Stimulated activated CD4-positive, alpha-beta T cell treated with anti-CD3 and anti-CD28 coated beads, TNF-alpha, amount 100 ng/mL, for 48 hours (primary cell): ENCODE measurements around the gene NUBP2.

ENCODE experiments used
- DNase-seq, 3 donors: peaks; one replicate each; pipeline ENCODE4 v3.0.0-alpha.2; 2020; ENCODE audit warnings: low read depth in 3 of 3

NUBP2 gene

DNA sequence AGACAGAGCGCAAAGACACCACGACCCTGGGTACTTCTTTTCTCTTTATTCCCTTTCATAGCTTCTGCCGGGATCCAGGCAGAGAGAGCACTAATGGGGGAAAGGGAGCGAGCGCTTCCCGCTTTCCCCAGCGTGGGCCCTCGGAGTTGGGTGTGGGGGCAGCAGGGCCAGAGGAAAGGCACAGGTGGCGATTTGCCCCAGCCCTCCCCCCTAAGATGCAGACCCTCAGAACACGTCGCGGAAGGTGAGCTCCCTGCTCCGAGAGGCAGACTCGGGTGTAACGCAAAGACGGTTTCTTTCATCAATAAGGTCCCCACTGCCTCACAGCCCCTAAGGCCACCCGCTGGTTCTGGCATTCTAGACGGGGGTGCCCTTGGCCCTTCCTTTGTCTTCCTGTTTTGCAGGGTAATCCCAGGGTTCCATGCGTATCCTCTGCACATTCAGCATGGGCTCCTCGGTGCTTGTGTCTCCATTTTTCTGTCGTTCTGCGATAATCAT is 10.8 kb upstream of the NUBP2 start:
- no peak for DNase-seq

DNA sequence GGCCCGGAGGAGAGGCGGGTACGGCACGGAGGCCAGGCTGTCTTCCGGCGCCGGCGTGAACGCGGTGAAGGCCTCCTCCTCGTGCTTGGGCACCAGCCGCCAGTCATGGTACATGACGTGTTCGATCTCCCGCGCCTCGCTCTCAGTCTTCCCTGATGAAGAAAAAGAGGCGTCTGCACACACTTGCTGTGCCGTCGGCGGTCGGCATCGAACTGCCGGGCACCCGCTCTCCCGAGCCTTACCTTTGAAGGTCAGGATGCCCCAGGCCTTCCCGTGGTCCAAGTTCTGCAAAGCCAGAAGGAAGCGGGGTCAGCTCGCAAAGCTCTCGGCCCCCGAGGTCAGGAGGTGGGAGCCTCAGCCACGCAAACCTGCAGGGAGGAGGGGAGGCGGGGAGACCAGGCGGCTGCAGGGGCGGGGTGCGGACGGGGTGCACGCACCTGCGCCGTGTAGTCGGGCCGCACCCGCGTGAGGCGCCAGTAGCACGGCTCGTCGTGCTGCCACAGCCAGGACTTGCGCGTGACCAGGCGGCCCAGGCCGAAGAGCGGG is 10.3 kb upstream of the NUBP2 start, which contains the start of gene EME2:
Gene EME2, plus strand, starts transcription at position 449 of the 546 bp plus-strand sequence. CDS start 418 bp downstream, outside the sequence.
- DNase-seq: peak in 2 of 3 donors; percentile 45 to 51

DNA sequence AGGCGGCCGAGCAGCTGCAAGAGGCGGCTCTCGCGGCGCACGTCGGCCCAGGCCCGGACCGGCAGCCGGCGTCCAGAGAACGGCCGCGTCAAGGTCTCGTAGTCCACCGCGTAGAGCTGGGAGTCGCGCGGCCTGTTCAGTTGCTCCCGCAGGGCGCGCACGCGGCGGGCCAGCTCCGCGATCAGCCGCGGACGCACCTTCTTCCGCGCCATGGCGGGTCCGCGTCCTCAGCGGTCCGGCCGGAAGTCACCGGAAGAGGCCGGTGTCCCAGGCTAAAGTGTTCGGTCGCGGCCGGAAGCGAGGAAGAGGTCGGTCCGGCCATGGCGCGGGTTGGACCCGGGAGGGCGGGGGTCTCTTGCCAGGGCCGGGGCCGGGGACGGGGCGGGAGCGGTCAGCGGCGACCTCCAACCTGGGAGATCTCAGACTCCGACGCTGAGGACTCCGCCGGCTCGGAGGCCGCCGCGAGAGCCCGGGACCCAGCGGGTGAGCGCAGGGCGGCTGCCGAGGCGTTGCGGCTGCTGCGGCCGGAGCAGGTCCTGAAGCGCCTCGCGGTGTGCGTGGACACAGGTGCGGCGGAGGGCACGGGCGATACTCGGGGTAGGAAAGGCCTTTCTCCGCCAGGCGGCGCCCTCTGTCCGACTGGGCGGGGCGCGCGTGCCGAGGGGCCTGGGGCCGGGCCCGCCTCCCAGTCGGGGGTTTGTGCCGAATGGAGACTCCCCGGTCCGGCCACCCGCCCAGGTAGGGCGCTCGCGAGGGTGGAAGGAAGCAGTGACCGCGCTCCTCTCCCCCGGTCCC is 9.7 kb upstream of the NUBP2 start, which contains the start of gene MRPS34:
Gene MRPS34, minus strand, starts transcription at position 227 of the 795 bp plus-strand sequence. Its CDS starts 15 bp downstream, at position 212.
- DNase-seq: peak; percentile 72 to 75 (median 73)

DNA sequence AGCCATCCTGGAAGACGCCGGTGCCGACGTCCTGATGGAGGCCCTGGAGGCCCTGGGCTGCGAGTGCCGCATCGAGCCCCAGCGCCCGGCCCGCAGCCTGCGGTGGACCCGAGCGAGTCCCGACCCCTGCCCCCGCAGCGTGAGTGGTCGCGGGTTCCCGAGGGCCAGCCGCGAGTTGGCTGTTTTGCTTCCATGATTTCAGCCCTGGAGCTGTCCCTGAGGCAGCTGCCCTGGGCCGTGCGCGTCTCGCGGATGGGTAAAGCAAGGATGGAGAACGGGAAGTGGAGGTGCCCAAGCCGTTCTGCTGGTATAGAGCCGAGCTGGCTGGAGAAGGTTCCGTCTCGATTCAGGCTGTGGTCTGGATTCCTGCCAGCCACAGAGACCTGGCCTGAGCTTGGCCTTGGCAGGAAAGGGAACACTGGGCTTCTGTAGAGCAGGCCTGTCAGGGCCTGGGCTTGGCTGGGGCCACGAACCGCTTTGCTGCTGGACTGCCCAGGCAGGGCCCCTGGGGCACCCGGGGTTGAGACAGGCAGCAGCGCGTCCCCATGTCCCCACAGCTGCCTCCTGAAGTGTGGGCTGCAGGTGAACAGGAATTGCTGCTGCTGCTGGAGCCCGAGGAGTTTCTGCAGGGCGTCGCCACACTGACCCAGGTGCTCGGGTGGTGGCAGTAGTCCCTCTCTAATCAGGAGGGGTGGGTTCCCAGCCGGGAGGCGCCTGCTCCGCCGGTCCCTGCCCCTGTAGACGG is 8.9 kb upstream of the NUBP2 start:
- no peak for DNase-seq

DNA sequence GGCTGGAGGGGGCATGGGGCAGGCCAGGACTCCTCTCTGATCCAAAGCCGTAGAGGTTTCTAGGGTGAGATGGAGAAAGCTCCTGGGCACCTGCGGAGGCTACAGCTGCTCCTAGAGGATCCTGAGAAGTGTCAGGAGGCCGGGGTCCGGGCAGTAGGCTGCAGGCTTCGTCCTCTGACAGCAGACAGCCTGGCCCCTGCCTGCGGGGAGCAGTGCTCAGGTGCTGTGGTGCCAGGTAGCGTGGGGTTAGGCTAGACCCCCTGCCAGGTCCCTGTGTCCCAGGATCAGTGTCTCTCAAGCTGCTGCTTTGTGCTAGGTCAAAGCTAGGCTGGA is 8.3 kb upstream of the NUBP2 start:
- no peak for DNase-seq

DNA sequence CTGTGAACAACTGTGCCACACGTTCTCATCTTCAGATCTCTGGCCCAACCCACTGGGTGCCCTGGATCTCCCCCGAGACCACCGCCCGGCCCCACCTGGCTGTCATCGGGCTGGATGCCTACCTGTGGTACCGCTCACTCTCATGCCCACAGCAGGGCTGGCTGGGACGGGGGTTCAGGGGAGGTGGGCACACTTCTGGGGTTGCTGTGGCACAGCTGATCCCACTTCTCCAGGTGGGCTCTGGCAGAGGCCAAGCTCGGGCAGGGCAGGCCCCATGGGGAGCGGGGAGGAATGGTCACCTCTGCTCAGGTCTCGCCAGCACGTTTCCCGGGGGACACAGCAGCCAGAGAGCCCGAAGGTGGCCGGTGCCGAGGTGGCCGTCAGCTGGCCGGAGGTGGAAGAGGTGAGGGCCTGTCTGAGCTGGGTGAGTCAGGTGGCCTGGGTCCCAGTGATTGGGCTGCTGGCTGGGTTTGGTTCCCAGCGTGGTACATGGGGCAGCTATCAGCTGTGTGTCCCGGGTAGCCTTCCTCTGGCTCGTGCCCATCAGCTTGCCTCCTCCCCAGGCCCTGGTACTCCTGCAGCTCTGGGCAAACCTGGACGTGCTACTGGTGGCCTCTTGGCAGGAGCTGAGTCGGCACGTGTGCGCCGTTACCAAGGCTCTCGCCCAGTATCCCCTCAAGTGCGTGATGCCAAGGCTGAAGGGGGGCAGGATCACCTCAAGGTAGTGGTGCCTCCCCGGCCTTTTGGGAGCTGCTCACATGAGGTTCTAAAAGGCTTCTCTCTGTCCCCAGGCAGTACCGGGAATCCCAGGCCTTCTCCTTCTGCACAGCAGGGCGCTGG is 7.5 kb upstream of the NUBP2 start:
- no peak for DNase-seq

DNA sequence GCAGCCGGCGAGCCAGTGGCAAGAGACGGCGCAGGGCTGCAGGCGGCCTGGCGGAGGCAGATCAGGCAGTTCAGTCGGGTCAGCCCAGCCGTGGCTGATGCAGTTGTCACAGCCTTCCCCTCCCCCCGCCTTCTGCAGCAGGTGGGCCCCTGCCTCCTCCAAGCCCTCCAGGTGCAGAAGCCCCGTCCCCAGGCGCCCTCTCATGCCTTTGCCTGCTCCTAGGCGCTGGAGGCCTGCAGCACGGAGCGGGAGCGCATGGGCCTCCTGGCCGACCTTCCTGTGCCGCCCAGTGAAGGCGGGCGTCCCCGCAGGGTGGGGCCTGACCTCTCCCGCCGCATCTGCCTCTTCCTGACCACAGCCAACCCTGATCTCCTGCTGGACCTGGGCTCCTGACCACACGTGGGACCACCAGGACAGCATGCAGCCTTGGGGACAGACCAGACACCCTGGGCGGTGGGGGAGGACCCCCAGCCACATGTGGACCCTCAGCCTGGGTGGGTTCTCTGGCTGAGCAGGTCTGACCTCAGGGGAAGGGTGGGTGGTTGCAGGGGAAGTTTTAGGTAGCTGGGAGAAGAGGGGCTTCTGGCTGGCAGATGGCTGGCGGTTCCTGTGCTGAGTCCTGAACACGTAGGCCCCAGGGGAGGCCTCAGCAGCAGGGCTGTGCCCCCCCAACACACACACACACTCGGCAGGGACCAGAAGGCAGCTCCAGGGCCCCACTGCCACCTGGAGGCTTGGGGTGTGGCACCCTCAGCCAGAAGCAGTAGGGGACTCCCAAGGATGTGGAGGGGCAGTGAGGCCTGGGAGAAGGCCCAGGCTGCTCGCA is 6.7 kb upstream of the NUBP2 start:
- DNase-seq: no peak

DNA sequence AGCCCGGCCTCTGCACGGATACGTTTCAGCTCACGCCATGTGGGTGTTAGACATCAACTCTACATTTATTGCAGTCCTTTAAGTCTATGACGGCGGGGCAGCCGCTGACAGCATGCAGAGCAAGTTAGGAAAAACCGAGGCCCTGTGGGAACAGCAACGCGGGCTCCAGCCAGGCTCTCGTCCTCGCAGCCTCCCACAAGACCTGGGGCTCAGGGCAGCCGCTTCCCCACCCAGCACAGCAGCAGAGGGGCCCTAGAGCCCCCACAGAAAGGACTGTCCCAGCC is 6.1 kb upstream of the NUBP2 start:
- no peak for DNase-seq

DNA sequence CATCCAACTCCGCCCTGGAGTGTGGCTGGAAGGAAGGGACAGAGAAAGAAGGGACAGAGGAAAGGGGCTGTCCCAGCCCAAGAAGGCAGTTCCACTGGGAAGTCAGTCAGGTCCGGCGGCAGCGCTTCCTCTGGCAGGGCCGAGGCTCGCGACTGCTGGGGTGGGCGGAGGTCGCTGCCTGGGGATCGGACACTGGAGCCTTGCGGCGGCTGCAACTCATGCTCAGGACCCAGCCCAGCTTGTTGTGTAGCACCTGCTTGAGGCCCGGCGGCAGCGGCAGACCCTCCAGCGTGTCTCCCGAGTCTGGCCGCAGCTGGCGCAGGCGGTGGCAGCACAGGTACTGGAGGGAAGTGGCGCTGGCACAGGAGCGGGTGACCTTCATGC is 5.8 kb upstream of the NUBP2 start:
- no peak for DNase-seq

DNA sequence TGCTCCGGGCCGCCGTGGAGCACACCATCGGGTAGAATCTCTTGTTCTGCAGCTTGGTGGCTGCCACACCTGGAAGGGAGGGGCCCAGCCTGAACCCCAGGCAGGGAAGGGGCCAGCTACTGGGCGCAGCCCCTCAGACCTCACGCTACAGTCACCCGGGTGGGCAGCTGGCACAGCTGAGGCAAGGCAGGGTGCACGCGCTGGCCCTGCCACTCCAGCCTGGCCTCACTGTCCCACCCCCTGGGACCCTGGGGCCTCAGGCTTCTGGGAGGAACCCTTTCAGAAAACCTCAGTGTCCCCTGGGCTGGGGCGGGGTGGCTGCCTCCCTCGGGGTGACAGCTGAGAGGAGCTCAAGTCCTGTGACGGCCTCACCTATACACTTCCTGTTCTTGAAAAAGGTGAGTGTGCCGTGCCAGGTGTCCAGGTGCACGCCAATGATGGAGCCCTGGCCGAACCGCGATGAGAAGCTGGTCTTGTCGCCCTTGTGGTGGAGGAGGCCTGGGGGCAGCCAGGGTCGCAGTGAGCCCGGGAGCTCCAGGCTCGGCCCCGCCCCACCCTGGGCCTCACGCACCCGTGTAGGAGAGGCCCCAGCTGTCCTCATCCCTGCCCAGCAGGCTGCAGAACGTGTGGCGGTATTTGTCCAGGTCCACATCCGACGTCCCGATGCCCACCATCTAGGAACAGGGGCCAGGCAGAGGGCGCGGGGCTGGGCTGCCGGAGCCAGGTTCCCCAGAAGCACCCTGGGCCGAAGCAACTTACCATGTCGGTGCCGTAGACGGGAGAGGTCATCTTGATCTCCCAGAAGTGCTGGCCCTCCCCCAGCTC is 5.2 kb upstream of the NUBP2 start:
- DNase-seq: no peak

DNA sequence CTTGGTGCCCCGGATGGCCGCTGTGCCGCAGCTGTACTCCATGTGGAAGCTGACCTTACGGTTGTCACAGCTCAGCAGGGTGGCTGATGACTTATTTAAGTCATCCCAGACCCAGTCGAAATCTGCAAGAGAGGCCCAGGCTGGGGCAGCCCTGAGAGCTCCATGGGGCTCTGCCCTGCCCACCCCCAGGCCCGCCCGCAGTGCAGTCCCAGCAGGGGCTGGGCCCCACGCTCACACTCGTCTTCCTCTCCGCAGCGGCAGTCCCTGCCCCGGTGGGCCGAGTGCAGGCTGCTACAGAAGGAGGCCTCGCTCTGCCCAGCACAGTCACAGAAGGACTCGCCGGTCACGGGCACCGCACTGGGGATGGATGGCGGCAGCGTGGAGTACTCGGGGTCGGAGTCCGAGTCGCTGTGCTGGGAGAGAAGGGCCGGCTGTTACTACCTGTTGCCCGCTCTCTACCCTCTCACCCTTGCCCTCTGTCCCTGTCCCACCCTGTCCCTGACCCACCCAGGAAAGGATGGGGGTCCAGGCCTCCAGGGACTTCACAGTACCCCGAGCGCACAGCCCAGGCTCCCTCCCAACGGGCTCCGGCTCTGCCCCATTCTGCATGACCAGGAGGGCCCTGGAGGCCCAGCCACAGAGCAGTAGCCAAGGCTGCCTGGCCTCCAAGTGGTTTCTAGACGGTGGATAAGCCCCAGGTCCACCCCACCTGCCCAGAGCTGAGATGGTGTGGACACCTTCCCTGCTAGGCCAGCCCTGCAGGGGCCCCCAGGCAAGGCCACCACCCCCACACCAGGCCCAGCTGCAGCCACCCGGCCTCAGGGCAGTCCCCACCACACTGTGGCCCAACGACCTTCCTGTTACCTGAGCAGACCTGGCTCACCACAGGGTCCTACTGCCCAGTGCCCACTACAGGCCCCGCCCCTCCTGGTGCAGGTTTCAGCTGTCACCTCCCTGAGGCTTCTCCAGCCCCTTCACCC is 4.3 kb upstream of the NUBP2 start:
- DNase-seq: no peak

DNA sequence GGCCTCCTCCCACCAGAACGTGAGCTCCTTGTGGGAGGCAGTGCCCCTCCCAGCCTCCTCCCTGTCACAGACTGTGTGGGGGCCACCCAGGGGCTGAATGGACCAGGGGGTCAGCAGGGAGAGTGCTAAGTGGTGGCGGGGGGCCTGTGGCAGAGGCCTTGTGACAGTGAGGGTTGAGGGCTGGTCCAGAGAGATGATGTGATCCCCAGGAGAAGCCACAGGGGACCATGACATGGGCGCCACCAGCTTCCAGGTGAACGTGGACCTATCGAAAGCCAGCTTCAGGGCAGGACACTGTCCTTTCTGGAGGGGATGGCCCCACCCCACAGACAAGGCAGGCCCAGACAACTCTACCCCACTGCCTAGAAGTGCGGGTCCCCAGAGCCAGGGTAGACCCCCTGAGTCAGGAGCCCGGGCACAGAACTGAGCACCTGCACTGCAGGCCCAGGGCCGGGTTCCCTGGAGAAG is 3.5 kb upstream of the NUBP2 start:
- DNase-seq: no peak

DNA sequence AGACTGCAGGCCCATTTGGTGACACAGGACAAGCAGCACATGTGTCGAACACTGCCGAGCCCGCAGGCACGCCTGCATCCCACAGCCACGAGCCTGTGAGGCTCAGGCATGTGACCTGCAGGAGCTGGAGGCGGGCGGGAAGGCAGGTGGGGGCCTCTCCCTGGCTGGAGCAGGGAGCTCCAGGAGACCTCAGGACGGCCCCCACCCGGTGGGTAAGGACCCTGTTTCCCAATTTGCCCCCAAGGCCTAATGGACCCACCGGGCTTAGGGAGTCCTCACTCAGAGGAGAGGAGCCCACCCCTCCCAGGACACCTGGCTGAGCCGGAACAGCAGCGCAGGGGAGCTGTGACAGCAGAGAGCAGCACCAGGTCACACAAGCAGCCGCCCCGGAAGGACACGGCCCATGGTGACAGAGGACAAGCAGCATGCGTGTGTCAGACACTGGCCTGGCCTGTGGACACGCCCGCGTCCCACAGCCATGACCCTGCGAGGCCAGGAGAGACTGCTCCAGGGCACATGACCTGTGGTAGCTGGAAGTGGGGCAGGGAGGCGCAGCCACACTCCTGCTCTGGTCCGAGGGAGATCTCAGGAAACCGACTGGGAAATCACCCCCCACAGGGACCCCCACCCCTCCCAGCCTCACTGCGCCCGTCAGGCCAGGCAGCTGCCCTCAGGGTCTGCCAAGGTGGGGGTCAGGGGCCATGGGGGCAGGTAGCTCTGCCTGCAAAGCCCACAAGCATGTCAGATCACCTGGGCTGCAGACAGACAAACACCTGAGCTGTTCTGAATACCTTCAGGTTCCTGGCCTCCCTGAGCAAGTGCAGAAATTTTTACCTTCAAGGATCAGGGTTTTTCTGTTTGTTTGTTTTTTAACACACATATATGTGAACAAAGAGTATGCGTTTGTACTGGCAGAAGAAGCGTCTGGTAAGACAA is 2.8 kb upstream of the NUBP2 start:
- DNase-seq: no peak

DNA sequence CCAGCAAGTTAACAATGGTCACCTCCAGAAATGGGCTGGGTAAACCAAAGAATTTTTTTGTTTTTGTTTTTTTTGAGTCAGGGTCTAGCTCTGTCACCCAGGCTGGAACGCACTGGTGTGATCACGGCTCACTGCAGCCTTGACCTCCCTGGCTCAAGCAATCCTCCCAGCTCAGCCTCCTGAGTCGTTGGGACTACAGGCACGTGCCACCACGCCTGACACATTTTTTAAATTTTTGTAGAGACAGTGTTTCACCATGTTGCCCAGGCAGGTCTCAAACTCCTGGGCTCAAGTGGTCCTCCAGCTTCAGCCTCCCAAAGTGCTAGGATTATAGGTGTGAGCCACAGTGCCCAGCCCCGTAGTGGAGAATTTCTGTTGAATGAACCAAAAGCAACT is 2.1 kb upstream of the NUBP2 start:
- no peak for DNase-seq

DNA sequence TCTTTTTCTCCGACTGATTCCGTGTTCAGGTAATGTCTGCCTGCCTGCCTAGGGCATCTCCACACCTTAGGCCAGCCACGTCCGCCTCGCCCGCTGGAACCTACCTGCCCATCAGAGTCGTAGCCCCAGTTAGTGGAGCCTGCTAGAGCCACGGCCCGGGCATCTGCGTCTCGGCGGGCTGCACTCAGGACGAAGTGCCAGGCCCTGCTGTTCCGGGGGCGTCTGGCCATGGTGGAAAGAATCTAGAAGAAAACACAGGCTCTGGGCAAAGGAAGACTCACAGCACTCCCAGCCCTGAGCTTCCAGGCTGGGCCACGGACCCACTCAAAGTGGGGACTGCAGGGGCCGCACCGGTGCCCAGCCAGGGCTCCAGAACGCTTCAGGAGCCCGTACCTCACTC is 1.5 kb upstream of the NUBP2 start:
- DNase-seq: no peak

DNA sequence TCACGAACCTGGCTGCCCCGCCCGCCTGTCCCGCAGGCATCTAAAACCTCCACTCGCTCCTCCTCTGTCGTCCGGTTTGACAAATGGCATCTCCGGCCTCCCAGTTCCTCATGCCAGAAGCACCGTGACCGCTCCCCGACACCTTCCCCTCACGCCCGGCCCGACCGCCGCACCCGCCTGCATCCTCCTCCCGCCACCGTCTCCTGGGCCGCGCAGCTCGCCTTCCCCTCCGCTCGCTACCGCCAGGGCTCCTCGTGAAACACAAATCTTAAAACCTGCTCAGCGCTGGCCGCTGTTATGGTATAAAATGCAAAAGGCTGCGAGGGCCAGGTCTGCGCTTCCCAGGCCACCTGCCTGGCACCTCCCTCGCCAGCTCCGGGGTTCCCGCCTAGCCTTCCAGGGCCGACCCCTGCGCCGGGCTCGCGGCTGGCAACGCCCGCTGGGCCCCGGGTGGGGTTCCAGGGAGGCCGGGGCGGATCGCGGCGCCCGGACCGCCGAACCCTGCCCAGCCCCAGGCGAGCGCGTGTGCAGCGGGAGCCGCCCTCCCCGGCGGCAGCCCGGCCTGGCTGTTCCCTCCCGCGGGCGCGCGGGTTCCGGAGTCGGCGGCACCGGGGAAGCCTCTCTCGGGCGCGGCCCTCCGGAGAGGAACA is 877 bp upstream of the NUBP2 start:
- peak in 1 of 3 donors; percentile 32 for DNase-seq
